PC-3 (cell line): ENCODE results near the gene INPPL1. TPM values are rescaled to one million over a fixed set of nuclear protein-coding genes. Genes with fewer than 3 reads are reported as not detected.

Experiments
- ATAC-seq: fragments of 200-7000 bp; cut with Tn5 transposase; 2 replicates; pipeline ENCODE4 v1.9.1; 2020; ENCODE audit warnings: mild to moderate bottlenecking, moderate library complexity
- BruUV-seq: library from RNA; stranded (reverse); fragments of 400-500 nt; replicated peaks from 2 replicates; lab custom pipeline; 2021; lab: Mats Ljungman, UMichigan
- CTCF ChIA-PET: fragments of 300-600 bp; sonication (Branson Sonifier 250); formaldehyde crosslinking; loops from one replicate; lab custom pipeline; 2022; ENCODE audit warnings: antibody characterized with exemption; lab: Charles Lee
- POLR2A ChIA-PET: fragments of 300-600 bp; sonication (Branson Sonifier 250); formaldehyde crosslinking; loops from one replicate; lab custom pipeline; 2022; ENCODE audit warnings: antibody characterized with exemption; ENCODE audit not compliant: unreplicated experiment; lab: Charles Lee
- DNase-seq: peaks from one replicate; pipeline ENCODE4 v3.0.0-alpha.2; 2015
- H2AFZ ChIP-seq: fragments of 300-600 bp; sonication (generic); 2 replicates; pipeline ENCODE4 v1.6.0; 2016; ENCODE audit warnings: antibody characterized with exemption, low read length
- H3F3A ChIP-seq: fragments of 300-600 bp; sonication (generic); one replicate; pipeline ENCODE4 v1.6.0; 2017; ENCODE audit warnings: antibody characterized with exemption, low read length, control low read depth, mild to moderate bottlenecking; ENCODE audit not compliant: unreplicated experiment
- H3K27ac ChIP-seq: fragments of 300-600 bp; sonication (generic); 2 replicates; pipeline ENCODE4 v1.5.1; 2016; ENCODE audit warnings: mild to moderate bottlenecking, low read length
- H3K27me3 ChIP-seq: fragments of 300-600 bp; sonication (generic); 2 replicates; pipeline ENCODE4 v1.6.1; 2016; ENCODE audit warnings: low read length, mixed read lengths
- H3K36me3 ChIP-seq: fragments of 300-600 bp; sonication (generic); 2 replicates; pipeline ENCODE4 v1.6.1; 2016; ENCODE audit warnings: low read depth, mixed run types, low read length, mixed read lengths
- H3K4me1 ChIP-seq: fragments of 300-600 bp; sonication (generic); 2 replicates; pipeline ENCODE4 v1.5.1; 2016; ENCODE audit warnings: low read length; ENCODE audit not compliant: insufficient read depth
- H3K4me2 ChIP-seq: fragments of 300-600 bp; sonication (generic); 2 replicates; pipeline ENCODE4 v1.6.0; 2016; ENCODE audit warnings: low read length
- H3K4me3 ChIP-seq: fragments of 300-600 bp; sonication (generic); 2 replicates; pipeline ENCODE4 v1.5.1; 2016; ENCODE audit warnings: mild to moderate bottlenecking, low read length, mixed read lengths
- H3K79me2 ChIP-seq: fragments of 300-600 bp; sonication (generic); 2 replicates; pipeline ENCODE4 v1.6.1; 2017; ENCODE audit warnings: low read length, mixed read lengths
- H3K9ac ChIP-seq: fragments of 300-600 bp; sonication (generic); 2 replicates; pipeline ENCODE4 v1.6.0; 2016; ENCODE audit warnings: mild to moderate bottlenecking, low read length
- H3K9me2 ChIP-seq: fragments of 300-600 bp; sonication (generic); replicated peaks from 2 replicates; pipeline ENCODE4 v1.6.1; 2016; ENCODE audit warnings: mixed run types, low read length, mixed read lengths
- H3K9me3 ChIP-seq: fragments of 300-600 bp; sonication (generic); 2 replicates; pipeline ENCODE4 v1.6.1; 2016; ENCODE audit warnings: low read length, mixed read lengths
- H4K20me1 ChIP-seq: fragments of 300-600 bp; sonication (generic); 2 replicates; pipeline ENCODE4 v1.6.1; 2016; ENCODE audit warnings: low read length, mixed read lengths
- EZH2 ChIP-seq: fragments of 300-600 bp; sonication (generic); IDR thresholded peaks from one replicate; pipeline ENCODE4 v1.6.1; 2017; ENCODE audit warnings: antibody characterized with exemption, mild to moderate bottlenecking, low read length; ENCODE audit not compliant: unreplicated experiment
- EZH2phosphoT487 ChIP-seq: fragments of 300-600 bp; sonication (generic); IDR thresholded peaks from 2 replicates; pipeline ENCODE4 v1.6.1; 2018; ENCODE audit warnings: mild to moderate bottlenecking, antibody characterized with exemption, low read length, borderline replicate concordance
- intact Hi-C: fragments of 100-400 bp; cut with micrococcal nuclease; formaldehyde crosslinking; loops from 2 replicates; pipeline ENCODE4 v1.9.0; 2023
- total RNA-seq: library from RNA; depleted of rRNA; stranded (reverse); fragments of >200 nt; gene quantifications from 2 replicates; pipeline ENCODE4 v1.2.3, GENCODE V29; 2014
- TF ChIP-seq, protein P1 (sequence below): fragments of 300-600 bp; sonication (generic); conservative IDR thresholded peaks from 2 replicates; pipeline ENCODE4 v1.5.1; 2017; ENCODE audit warnings: antibody characterized with exemption, low read depth, mild to moderate bottlenecking, low read length

Gene INPPL1
- total RNA-seq, 1 experiment from 2014 or later = 100 TPM

DNA sequence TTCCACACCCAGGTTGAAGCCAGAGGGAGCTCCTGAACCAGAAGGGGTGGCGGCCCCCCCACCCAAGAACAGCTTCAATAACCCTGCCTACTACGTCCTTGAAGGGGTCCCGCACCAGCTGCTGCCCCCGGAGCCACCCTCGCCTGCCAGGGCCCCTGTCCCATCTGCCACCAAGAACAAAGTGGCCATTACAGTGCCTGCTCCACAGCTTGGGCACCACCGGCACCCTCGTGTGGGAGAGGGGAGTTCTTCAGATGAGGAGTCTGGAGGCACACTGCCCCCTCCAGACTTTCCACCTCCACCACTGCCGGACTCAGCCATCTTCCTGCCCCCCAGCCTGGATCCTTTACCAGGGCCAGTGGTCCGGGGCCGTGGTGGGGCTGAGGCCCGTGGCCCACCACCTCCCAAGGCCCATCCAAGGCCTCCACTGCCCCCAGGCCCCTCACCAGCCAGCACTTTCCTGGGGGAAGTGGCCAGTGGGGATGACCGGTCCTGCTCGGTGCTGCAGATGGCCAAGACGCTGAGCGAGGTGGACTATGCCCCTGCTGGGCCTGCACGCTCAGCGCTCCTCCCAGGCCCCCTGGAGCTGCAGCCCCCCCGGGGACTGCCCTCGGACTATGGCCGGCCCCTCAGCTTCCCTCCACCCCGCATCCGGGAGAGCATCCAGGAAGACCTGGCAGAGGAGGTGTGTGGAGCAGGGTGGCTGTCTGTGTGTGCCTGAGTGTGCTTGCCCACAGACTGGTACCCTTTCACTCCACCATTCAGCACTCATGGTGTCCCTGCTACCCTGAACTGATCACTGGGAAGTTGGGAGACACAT is 12.8 kb downstream of the INPPL1 start:
- H3K27ac ChIP-seq = no peak overlapping the region
- TF ChIP-seq, protein P1, sequence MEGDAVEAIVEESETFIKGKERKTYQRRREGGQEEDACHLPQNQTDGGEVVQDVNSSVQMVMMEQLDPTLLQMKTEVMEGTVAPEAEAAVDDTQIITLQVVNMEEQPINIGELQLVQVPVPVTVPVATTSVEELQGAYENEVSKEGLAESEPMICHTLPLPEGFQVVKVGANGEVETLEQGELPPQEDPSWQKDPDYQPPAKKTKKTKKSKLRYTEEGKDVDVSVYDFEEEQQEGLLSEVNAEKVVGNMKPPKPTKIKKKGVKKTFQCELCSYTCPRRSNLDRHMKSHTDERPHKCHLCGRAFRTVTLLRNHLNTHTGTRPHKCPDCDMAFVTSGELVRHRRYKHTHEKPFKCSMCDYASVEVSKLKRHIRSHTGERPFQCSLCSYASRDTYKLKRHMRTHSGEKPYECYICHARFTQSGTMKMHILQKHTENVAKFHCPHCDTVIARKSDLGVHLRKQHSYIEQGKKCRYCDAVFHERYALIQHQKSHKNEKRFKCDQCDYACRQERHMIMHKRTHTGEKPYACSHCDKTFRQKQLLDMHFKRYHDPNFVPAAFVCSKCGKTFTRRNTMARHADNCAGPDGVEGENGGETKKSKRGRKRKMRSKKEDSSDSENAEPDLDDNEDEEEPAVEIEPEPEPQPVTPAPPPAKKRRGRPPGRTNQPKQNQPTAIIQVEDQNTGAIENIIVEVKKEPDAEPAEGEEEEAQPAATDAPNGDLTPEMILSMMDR = no peak
- TF ChIP-seq EZH2phosphoT487 = no peak
- TF ChIP-seq EZH2 = no peak
- CTCF ChIA-PET = interaction anchor here (0.6 kb wide), 1 partner anchor 196 kb away, joined by 4 read pairs; no protein-coding TSS in a partner anchor
- ATAC-seq (no peak), DNase-seq (no peak)
- H2AFZ ChIP-seq = no peak overlapping the region
- no peaks in the 10 kb centered on the region for H3K9me2 ChIP-seq
- H3K27me3 ChIP-seq = peaks cover 5% of the 10 kb centered on the region; the same call in 1 of the 2 replicates
- no TSS peak for BruUV-seq
- peaks cover 9% of the 10 kb centered on the region for H3K4me1 ChIP-seq
- H3K36me3 ChIP-seq = peaks cover 20% of the 10 kb centered on the region
- peaks cover 8% of the 10 kb centered on the region for H3F3A ChIP-seq
- no peaks in the 10 kb centered on the region for H3K9me3 ChIP-seq
- no peaks in the 10 kb centered on the region for H3K79me2 ChIP-seq
- no peak overlapping the region for H3K4me2 ChIP-seq
- no peak overlapping the region for H3K9ac ChIP-seq
- intact Hi-C loops = no loop called here
- POLR2A ChIA-PET = no interaction called here
- no peak overlapping the region for H3K4me3 ChIP-seq
- H4K20me1 ChIP-seq = no peaks in the 10 kb centered on the region

DNA sequence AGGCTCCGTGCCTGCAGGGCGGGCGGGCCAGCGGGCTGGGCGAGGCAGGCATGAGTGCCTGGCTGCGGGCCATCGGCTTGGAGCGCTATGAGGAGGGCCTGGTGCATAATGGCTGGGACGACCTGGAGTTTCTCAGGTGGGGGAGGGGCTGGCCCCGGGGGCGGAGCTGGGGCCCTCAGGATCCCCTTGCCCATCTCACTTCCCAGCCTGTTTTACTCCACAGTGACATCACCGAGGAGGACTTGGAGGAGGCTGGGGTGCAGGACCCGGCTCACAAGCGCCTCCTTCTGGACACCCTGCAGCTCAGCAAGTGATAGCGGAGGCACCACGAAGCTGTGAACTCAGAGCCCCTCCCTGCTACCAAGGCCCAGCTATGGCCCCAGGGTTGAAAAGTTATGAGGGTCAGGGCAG is 13.5 kb downstream of the INPPL1 start:
- DNase-seq (peak; percentile 56), ATAC-seq (peak; percentile 15)
- Histone ChIP-seq H3K9me3 (no peaks in the 10 kb centered on the region), H3K9me2 (no peaks in the 10 kb centered on the region), H3K4me1 (peaks cover 9% of the 10 kb centered on the region), H3K27me3 (peaks cover 5% of the 10 kb centered on the region; the same call in 1 of the 2 replicates), H3F3A (peaks cover 8% of the 10 kb centered on the region), H3K27ac (no peak overlapping the region), H3K79me2 (no peaks in the 10 kb centered on the region), H3K9ac (no peak overlapping the region), H3K4me2 (no peak overlapping the region), H3K4me3 (no peak overlapping the region), H4K20me1 (no peaks in the 10 kb centered on the region), H2AFZ (no peak overlapping the region), H3K36me3 (peaks cover 13% of the 10 kb centered on the region)
- intact Hi-C loops = loop anchor here (2.0 kb wide), 1 partner anchor 13 kb away; the partner anchor contains the start of gene INPPL1
- TF ChIP-seq, protein P1 = peak; percentile 81
- TF ChIP-seq EZH2 = no peak
- no peak for TF ChIP-seq EZH2phosphoT487
- CTCF ChIA-PET = no interaction called here
- no TSS peak for BruUV-seq
- POLR2A ChIA-PET = no interaction called here
